ENCODE data around the gene C2.
"Not testable (repeated sequence)": the region's sequence is repeated elsewhere in the genome, so short reads cannot be mapped to it uniquely, and the experiment has no call there.

Gene C2

GRCh38 chr6:31958412-31958740 lies 30.9 kb downstream of the C2 start:
- no peak for DNase-seq (ENCODE audit: low read depth)

DNA sequence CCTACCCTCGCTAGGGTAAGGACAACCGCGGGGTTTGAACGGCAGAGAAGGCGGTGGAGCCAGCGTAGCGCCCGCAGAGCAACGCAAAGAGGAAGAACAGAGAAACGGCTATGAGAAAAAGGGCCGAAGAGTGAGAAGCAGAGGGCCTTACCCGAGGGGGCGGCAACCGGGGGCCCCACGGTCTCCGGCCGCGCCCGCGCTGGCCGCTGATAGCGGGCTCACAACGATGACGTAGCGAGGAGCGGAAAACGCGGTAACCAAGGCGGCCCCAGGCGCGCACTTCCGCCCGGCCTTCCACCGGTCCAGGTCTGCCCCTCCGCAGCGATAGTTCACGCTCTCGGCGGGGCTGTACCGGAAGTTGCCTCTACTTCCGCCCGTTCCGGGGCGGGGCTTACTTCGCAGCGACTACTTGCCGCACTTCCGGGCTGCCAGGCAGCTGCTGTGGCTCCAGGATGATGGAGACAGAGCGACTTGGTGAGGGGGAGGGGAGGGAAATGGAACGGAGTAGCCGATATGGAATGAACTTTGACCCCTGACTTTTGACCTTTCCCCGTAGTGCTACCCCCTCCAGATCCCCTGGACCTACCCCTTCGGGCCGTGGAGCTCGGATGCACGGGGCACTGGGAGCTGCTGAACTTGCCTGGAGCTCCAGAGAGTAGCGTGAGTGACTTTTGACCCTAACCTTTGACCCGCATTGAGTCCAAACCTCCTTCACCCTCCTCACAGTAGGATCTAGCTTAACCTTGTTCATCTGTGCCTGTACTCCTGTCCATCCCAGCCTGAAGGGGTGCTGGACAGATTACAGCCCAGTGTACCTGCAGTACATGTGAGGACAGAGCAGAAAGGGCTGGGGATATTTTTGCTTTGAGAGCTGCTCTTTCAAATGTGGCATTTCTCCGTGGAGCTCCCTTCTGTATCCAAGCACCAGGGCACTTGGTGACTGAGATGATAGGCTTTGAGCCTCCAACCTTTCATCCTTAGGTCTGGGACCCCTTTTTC lies 31.5 kb downstream of the C2 start, which contains the start of the genes NELFE and SKIC2:
NELFE (minus strand) TSS at position 231 of the 999 bp plus-strand sequence. CDS start 525 bp downstream, outside the sequence.
SKIC2 (plus strand) TSS at position 435 of the 999 bp plus-strand sequence; CDS start at position 453, 18 bp downstream.
- peak; percentile 99 for DNase-seq (ENCODE audit: low read depth)

- no peak for DNase-seq (ENCODE audit: low read depth)
These were observed 34.1 kb downstream of the C2 start for GRCh38 chr6:31961616-31962015.

DNA sequence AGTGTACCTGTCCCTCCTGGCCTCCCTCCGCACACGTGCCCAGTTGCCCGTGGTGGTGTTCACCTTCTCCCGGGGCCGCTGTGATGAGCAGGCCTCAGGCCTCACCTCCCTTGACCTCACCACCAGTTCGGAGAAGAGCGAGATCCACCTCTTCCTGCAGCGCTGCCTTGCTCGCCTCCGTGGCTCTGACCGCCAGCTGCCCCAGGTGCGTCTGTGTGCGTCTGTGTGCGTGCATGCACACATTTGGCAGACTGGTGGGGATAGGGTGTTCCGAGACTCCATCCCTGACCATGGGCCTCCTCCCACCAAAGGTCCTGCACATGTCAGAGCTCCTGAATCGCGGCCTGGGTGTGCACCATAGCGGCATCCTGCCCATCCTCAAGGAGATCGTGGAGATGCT lies 36.4 kb downstream of the C2 start:
- DNase-seq (ENCODE audit: low read depth), result no peak

DNA sequence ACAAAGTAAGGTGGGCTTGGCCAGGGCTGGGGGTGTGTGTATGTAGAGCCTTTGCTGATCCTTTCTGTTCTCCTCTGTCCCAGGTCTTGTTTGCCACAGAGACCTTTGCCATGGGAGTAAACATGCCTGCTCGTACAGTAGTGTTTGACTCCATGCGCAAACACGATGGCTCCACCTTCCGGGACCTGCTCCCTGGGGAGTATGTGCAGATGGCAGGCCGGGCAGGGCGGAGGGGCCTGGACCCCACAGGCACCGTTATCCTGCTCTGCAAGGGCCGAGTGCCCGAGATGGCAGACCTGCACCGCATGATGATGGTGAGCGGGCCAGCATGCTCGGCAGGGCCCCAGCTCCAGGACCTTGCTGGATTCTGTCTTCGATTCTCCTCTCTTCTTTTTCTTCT lies 38.2 kb downstream of the C2 start:
- DNase-seq (ENCODE audit: low read depth), result no peak

DNA sequence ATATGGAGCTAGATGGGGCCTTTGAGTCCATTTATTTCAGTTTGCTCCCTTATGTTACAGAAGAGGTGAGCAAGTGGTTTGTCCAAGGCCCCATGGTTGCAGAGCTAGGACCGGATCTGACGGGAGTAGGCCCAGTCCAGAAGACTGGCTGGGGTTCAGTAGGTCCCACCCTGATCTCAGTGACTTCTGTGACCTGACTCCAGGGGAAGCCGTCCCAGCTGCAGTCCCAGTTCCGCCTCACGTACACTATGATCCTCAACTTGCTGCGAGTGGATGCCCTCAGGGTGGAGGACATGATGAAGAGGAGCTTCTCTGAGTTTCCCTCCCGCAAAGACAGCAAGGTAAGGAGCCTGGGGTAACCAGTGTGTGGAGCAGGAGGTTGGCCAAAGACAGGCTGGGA lies 39.0 kb downstream of the C2 start:
- no peak for DNase-seq (ENCODE audit: low read depth)

GRCh38 chr6:31966997-31967925 lies 39.7 kb downstream of the C2 start:
- no peak for DNase-seq (ENCODE audit: low read depth)

- DNase-seq (ENCODE audit: low read depth), result no peak
These were observed 40.4 kb downstream of the C2 start for GRCh38 chr6:31967926-31968320.

- no peak for DNase-seq (ENCODE audit: low read depth)
These were observed 40.8 kb downstream of the C2 start for GRCh38 chr6:31968326-31968725.

GRCh38 chr6:31968791-31969711 lies 41.5 kb downstream of the C2 start:
- DNase-seq (ENCODE audit: low read depth), result no peak

DNA sequence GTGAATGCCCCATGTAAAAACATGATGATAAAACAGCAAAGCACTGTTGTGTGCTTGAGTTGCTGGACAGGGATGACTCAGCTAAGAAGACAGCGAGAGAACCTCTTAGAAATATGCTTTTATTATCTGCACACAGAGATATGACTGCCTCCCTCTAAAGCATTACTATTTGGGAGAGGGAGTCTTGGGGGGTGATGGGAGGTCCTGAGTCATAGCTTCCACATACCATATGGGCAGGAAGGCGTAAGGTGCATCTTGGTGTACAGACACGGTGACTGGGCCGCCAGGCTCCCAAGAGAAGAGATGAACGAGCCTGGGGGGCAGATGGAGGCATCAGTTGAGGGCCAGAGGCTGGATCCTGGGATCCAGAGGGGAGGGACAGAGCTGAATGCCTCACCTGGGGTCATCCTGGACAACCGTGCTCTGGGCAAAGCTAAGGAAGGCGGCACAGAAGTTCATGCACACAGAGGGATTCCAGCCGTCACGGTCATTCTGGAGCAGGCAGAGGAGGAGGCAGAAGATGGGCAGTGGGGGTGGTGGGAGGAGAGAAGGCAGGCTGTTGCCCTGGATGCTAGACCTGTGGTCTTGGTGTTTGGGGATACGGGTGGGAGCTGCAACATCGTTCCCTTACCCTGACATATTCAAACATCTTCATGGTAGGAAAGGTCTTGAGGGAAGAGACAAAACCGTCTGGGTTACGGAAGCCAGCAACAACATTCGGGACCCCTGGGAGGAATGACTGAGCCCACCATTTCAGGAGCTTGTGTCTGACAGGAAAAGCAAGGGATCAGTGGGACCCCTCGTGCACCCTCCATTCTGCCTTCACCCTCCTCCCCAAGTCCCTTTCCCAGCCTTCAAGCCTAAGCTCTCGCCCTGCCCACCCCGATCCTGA lies 42.4 kb downstream of the C2 start:
- DNase-seq (ENCODE audit: low read depth), result peak; percentile 68

DNA sequence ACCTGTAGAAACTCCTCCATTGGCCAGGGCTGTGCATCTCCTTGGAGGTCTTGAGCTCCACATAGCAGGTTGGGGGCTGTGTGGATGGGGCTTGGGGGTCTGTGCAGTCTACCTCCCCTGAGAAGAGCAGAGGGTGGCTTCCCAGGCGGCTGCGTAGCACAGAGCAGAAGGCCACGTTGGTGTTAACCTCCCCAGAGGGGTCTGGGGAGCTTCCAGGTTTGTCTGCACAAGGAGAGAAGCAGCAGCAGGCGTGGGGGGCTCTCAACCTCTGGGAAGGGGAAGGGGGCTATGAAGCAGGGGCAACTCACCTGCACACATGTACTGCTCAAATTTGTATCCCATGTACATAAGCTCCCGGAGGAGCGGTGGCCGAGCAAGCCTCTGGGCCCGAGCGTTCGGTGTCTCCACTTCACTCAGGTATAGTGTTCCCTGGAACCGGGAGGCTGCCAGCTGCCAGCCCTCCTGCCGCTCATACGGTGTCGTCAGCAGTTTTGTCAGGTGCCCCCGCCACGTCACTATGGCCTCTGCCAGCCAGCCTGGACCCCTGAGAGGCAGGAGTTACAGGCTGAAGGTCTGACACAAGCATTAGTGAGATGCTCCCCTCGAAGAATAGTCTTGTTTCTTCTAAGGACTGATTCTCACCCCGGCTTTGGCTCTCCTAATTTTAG lies 43.2 kb downstream of the C2 start:
- no peak for DNase-seq (ENCODE audit: low read depth)

- no peak for DNase-seq (ENCODE audit: low read depth)
These were observed 43.9 kb downstream of the C2 start for GRCh38 chr6:31971279-31971992.

DNA sequence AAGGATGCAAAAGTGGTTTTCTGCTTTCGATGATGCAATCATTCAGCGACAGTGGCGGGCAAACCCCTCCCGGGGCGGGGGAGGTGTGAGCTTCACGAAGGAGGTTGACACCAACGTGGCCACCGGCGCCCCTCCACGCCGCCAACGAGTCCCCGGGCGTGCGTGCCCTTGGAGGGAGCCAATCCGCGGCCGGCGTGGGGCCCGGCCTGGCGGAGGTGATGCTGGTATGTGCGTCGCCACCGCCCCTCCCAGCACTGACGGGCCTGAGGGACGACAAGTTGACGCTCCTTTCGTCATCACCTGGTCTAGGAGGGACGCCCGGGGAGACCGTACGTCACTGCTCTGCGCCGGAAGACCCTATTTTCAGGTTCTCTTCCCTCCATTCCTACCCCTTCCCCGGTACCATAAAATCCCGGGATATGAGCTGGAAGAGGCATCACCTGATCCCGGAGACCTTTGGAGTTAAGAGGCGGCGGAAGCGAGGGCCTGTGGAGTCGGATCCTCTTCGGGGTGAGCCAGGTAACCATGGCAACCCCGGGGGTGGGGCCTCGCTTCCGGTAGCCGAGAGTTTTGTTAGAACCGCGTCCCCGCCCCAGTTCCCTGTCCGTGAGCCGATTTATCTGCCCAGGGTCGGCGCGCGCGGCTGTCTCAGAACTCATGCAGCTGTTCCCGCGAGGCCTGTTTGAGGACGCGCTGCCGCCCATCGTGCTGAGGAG lies 44.6 kb downstream of the C2 start, which contains the start of gene DXO:
DXO (minus strand) TSS at position 146 of the 716 bp plus-strand sequence. CDS start 463 bp downstream, outside the sequence.
- peak; percentile 99 for DNase-seq (ENCODE audit: low read depth)

- DNase-seq (ENCODE audit: low read depth), result peak; percentile 80
These were observed 45.3 kb downstream of the C2 start for GRCh38 chr6:31972709-31973350.

DNA sequence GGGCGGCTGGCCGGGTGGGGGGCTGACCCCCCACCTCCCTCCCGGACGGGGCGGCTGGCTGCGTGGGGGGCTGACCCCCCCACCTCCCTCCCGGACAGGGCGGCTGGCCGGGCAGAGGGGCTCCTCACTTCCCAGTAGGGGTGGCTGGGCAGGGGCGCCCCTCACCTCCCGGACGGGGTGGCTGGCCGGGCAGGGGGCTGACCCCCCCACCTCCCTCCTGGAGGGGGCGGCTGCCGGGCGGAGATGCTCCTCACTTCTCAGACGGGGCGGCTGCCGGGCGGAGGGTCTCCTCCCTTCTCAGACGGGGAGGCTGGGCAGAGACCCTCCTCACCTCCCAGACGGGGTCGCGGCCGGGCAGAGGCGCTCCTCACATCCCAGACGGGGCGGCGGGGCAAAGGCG lies 48.5 kb downstream of the C2 start:
- DNase-seq (ENCODE audit: low read depth), result not testable (repeated sequence)

DNA sequence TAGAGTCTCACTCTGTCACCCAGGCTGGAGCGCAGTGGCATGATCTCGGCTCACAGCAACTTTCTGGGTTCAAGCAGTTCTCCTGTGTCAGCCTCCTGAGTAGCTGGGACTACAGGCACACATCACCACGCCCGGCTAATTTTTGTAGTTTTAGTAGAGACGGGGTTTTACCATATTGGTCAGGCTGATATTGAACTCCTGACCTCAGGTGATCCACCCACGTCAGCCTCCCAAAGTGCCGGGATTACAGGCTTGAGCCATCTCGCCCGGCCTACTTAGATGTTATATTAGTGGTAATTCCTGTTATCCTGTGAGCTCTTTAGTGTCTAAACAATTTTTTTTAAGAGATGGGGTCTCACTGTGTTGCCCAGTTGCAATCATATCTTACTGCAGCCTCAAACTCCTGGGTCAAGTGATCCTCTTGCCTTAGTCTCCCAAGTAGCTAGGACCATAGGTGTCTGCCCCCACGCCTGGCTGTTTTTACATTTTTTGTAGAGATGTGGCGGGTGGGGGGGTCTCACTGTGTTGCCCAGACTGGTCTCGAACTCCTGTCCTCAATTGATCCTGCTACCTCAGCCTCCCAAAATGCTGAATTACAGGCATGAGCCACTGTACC lies 50.4 kb downstream of the C2 start:
- DNase-seq (ENCODE audit: low read depth), result no peak

All from iris pigment epithelial cell (primary cell).